ENCODE measurements around the gene TENM4.

The TENM4 gene

GRCh38 chr11:78993802-78994430 lies 446.9 kb downstream of the TENM4 start (continued):
- TF ChIP-seq ZNF398 (tag by site-specific recombination; IDR thresholded peaks at IDR 0.05) (no peak), BCL11B (tag by site-specific recombination; IDR thresholded peaks at IDR 0.05; ENCODE audit: low read depth) (no peak), ZFP37 (tag by site-specific recombination; IDR thresholded peaks at IDR 0.05) (no peak), ZNF37A (tag by site-specific recombination; IDR thresholded peaks at IDR 0.05) (no peak), ZNF707 (tag by site-specific recombination; IDR thresholded peaks at IDR 0.05) (no peak), ZNF157 (tag by site-specific recombination; IDR thresholded peaks at IDR 0.05) (no peak), ZXDB (tag by site-specific recombination; IDR thresholded peaks at IDR 0.05) (no peak), HOXD13 (CRISPR knock-in tag; IDR thresholded peaks at IDR 0.05; ENCODE audit: borderline replicate concordance) (no peak), ZSCAN16 (tag by site-specific recombination; IDR thresholded peaks at IDR 0.05) (no peak)

DNA sequence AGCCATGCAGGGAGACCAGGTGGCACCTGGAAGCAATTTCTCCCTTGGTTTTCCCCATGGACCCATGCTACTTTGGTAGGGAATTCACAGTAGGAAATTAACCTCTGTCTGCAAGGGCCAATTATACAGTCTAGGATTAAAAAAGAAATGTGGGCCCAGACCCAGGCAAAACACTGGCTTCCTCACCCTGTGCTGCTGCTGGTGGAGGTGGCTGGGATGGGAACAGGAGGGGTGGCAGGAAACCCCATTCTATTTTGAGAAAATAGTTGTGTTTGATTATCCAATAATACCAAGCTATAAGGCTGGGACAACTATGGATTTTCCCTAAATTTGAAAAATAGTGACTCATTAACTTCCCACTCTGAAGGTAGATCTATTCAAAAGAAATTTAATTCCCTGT lies 449.1 kb downstream of the TENM4 start:
- no peaks in the 10 kb centered on the region for H3K4me1 ChIP-seq (ENCODE audit: control insufficient read depth, insufficient read depth, low read length)
- TF ChIP-seq ZNF664 (tag by site-specific recombination; IDR thresholded peaks at IDR 0.05) (no peak), ZNF354C (tag by site-specific recombination; IDR thresholded peaks at IDR 0.05; ENCODE audit: borderline replicate concordance, low read depth) (no peak), SP3 (tag by site-specific recombination; IDR thresholded peaks at IDR 0.05) (no peak), ZNF513 (tag by site-specific recombination; IDR thresholded peaks at IDR 0.05) (no peak), ZBTB48 (tag by site-specific recombination; IDR thresholded peaks at IDR 0.05) (no peak), ZBTB20 (tag by site-specific recombination; IDR thresholded peaks at IDR 0.05) (no peak), ZNF48 (tag by site-specific recombination; IDR thresholded peaks at IDR 0.05) (no peak), ZNF501 (tag by site-specific recombination; IDR thresholded peaks at IDR 0.05) (no peak), PRDM6 (tag by site-specific recombination; IDR thresholded peaks at IDR 0.05) (no peak), ZNF600 (tag by site-specific recombination; IDR thresholded peaks at IDR 0.05) (no peak), ZNF449 (tag by site-specific recombination; IDR thresholded peaks at IDR 0.05) (no peak), ZNF221 (tag by site-specific recombination; IDR thresholded peaks at IDR 0.05; ENCODE audit: borderline replicate concordance) (no peak), PRDM1 (tag by site-specific recombination; IDR thresholded peaks at IDR 0.05) (no peak), ZNF148 (tag by site-specific recombination; IDR thresholded peaks at IDR 0.05; ENCODE audit: borderline replicate concordance) (no peak), ZNF157 (tag by site-specific recombination; IDR thresholded peaks at IDR 0.05) (no peak)
- TF ChIP-seq, protein P1, sequence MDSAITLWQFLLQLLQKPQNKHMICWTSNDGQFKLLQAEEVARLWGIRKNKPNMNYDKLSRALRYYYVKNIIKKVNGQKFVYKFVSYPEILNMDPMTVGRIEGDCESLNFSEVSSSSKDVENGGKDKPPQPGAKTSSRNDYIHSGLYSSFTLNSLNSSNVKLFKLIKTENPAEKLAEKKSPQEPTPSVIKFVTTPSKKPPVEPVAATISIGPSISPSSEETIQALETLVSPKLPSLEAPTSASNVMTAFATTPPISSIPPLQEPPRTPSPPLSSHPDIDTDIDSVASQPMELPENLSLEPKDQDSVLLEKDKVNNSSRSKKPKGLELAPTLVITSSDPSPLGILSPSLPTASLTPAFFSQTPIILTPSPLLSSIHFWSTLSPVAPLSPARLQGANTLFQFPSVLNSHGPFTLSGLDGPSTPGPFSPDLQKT (IDR thresholded peaks at IDR 0.05; ENCODE audit: borderline replicate concordance, low read depth, low read length) = no peak
- no peaks in the 10 kb centered on the region for H3K9me3 ChIP-seq (ENCODE audit: control insufficient read depth, insufficient read depth, low read depth, low read length)
- H3K4me3 ChIP-seq (ENCODE audit: low read depth, low read length) = no peak overlapping the region
- CTCF ChIA-PET = no interaction called here
- no peaks in the 10 kb centered on the region for H3K36me3 ChIP-seq (ENCODE audit: control insufficient read depth in 2 of 2, insufficient read depth in 1 of 2, low read length in 2 of 2)
- POLR2A ChIA-PET = no interaction called here
- no peak overlapping the region for H3K27ac ChIP-seq (ENCODE audit: extremely low read depth, low read depth, low read length)
